ENCODE results near the gene SLC40A1. TPM values are rescaled to one million over a fixed set of nuclear protein-coding genes. Genes with fewer than 3 reads are reported as not detected.

Gene SLC40A1
- total and polyA plus RNA-seq, 10 of the 15 experiments (the other 5 are each of a cell fraction or from before 2014, with no cell fraction given), result 0.01 to 0.38 (median 0.08) TPM; not detected in 7

DNA sequence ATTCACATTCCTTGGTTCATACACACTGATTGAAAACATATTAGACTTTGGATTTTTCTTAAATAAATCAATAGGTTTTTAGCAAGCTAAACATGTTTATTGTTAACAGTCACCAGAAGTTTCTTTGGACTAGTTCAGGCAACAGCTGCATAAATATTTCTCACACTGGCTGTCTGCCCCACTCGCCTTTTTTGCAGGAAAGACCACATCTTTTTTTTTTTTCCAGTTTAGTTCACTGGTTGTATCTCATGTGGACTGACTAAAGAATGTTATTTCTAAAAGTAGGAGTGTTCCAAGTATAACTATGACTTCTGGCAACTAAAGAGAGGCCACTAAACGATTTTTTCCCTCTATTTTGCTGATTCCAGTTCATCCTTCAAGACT lies 31.1 kb downstream of the SLC40A1 start (continued):
- TF ChIP-seq, protein P1, sequence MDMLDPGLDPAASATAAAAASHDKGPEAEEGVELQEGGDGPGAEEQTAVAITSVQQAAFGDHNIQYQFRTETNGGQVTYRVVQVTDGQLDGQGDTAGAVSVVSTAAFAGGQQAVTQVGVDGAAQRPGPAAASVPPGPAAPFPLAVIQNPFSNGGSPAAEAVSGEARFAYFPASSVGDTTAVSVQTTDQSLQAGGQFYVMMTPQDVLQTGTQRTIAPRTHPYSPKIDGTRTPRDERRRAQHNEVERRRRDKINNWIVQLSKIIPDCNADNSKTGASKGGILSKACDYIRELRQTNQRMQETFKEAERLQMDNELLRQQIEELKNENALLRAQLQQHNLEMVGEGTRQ (IDR thresholded peaks at IDR 0.05; ENCODE audit: borderline replicate concordance, low read depth, low read length), result no peak
- no peak for TF ChIP-seq RAD21 (IDR thresholded peaks at IDR 0.05; ENCODE audit: insufficient read depth, low read depth, low read length)

DNA sequence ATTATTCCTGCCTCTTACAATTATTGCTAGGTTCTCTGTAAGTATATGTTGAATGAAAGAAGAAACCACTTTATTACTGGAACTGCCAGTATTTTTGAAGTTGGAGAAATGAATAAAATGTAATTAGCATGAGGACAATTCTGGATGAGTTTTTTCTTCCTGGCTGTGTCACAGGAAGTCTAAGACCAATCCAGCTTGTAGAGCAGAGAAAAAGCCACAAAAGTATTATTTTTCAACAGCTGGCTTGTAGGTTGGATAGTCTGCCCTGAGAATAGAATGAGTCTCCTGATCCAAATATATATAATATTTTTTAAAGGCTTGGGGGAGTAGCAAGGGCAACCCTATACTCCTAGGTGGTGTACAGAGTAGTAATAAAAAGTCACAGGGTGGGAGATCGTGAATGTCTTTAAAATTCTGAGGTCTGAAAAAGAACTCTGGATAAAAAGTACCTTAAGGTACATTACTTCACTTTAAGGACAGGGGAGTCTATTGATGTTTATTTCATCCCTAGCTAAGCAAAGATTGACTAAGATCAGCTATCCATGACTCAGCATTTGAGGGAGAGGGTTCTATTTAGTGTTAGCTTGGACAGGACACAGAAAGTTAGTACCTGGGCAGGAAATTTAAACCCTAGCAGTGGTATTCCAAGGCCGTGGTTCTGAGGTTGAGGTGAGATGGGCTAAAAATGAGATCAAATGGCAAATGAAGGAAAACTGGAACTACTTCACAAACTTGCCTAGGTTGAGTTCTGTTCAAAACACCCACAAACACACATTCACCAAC lies 31.7 kb downstream of the SLC40A1 start:
- FAIRE-seq, result no peak
- in situ Hi-C loops (cut with MboI), result no loop called here

More for the DNA sequence above, 31.7 kb downstream of the SLC40A1 start:
- POLR2A ChIA-PET, result interaction anchor here (0.5 kb wide), 1 partner anchor 83 kb away, joined by 3 read pairs; no protein-coding TSS in a partner anchor
- intact Hi-C loops (cut with micrococcal nuclease; ENCODE audit: unreplicated experiment), result no loop called here
- TF ChIP-seq STAT1 (conservative IDR thresholded peaks at IDR 0.05) (no peak), KLF5 (IDR thresholded peaks at IDR 0.05; ENCODE audit: partially characterized antibody) (no peak), RUNX3 (IDR thresholded peaks at IDR 0.05; ENCODE audit: low read length) (no peak), FOXM1 (IDR thresholded peaks at IDR 0.05; ENCODE audit: low read depth, low read length) (no peak), ZSCAN29 (IDR thresholded peaks at IDR 0.05) (no peak)
- Histone ChIP-seq H4K20me1 (ENCODE audit: control insufficient read depth, insufficient read depth) (no peaks in the 10 kb centered on the region), H3K79me2 (ENCODE audit: control insufficient read depth, insufficient read depth, low read length) (no peaks in the 10 kb centered on the region), H3K4me1 (ENCODE audit: control insufficient read depth, insufficient read depth, low read length) (no peaks in the 10 kb centered on the region), H3K9me3 (replicated peaks; ENCODE audit: control insufficient read depth, insufficient read depth, low read length) (no peaks in the 10 kb centered on the region), H3K4me3 (no peak overlapping the region), H3K9ac (ENCODE audit: control insufficient read depth, insufficient read depth, low read length) (no peak overlapping the region), H3K36me3 (ENCODE audit: control insufficient read depth in 2 of 2, insufficient read depth in 2 of 2, low read length in 1 of 2) (no peaks in the 10 kb centered on the region), H3K27ac (ENCODE audit: control insufficient read depth, insufficient read depth) (no peak overlapping the region), H2AFZ (ENCODE audit: control insufficient read depth, low read depth, low read length) (no peak overlapping the region), H3K4me2 (ENCODE audit: control insufficient read depth, insufficient read depth) (no peak overlapping the region), H3K27me3 (replicated peaks in 1 of 2; ENCODE audit: control insufficient read depth in 2 of 2, insufficient read depth in 2 of 2, low read length in 1 of 2) (no peaks in the 10 kb centered on the region)
- BruUV-seq (replicated peaks), result no TSS peak
- 37% methylated on average over 2 of the region's 2 CpGs for WGBS (ENCODE audit: insufficient coverage, insufficient replicate concordance, low lambda C conversion rate, missing lambda C conversion rate)
- ATAC-seq, result no peak
- DNase-seq (ENCODE audit: low read depth, low spot score), result no peak
- CTCF ChIA-PET, result interaction anchor here (0.7 kb wide), 1 partner anchor 16 kb away, joined by 3 read pairs; no protein-coding TSS in a partner anchor
- SMC1A ChIA-PET (ENCODE audit: uncharacterized antibody, unreplicated experiment), result interaction anchor here (0.9 to 2.3 kb wide), 4 partner anchors 9 to 17 kb away, joined by 3 to 5 read pairs (median 4); no protein-coding TSS in a partner anchor
- RAD21 ChIA-PET (ENCODE audit: unreplicated experiment), result no interaction called here

Measured in GM12878 (cell line).